Esophagus muscularis mucosa (tissue), 4 donors: ENCODE results near the gene TENM3. TPM values are rescaled to one million over a fixed set of nuclear protein-coding genes. Genes with fewer than 3 reads are reported as not detected.

Experiments
- DNase-seq: peaks from one replicate; pipeline ENCODE4 v3.0.0-alpha.2; 2017; ENCODE audit errors: extremely low spot score
- H3K27ac ChIP-seq, 4 donors: fragments of 200-600 bp; sonication (generic); replicated peaks in 1 of 4; 1 replicate in 3 of 4; 2 replicates in 1 of 4; pipeline ENCODE4 v1.5.1; 2016 to 2019; ENCODE audit warnings: mild to moderate bottlenecking in 1 of 4
- H3K27me3 ChIP-seq, 4 donors: fragments of 200-600 bp; sonication (generic); one replicate each; pipeline versions ENCODE4 v1.5.1 to v1.6.0; 2016 to 2019
- H3K36me3 ChIP-seq, 4 donors: fragments of 200-600 bp; sonication (generic); one replicate each; pipeline ENCODE4 v1.5.1; 2016 to 2019
- H3K4me1 ChIP-seq, 4 donors: fragments of 200-600 bp; sonication (generic); one replicate each; pipeline ENCODE4 v1.5.1; 2016 to 2019
- H3K4me3 ChIP-seq, 4 donors: fragments of 200-600 bp; sonication (generic); 1 replicate in 2 of 4; 2 replicates in 2 of 4; pipeline ENCODE4 v1.5.1; 2016 to 2019; ENCODE audit warnings: mild to moderate bottlenecking in 4 of 4, moderate library complexity in 1 of 4
- H3K9me3 ChIP-seq, 4 donors: fragments of 200-600 bp; sonication (generic); 1 replicate in 3 of 4; 2 replicates in 1 of 4; pipeline ENCODE4 v1.5.1; 2016 to 2019
- CTCF ChIP-seq, 3 experiments: fragments of 200-600 bp in 2 of 3; fragments of 450-650 bp in 1 of 3; sonication (generic) in 2 of 3; IDR thresholded peaks; one replicate each; pipeline ENCODE4 v1.5.1; 2017 to 2019; ENCODE audit warnings: antibody characterized with exemption in 3 of 3, mild to moderate bottlenecking in 2 of 3, moderate library complexity in 1 of 3
- EP300 ChIP-seq: sonication (generic); formaldehyde crosslinking; IDR thresholded peaks from one replicate; pipeline ENCODE4 v1.6.1; 2017; ENCODE audit warnings: antibody characterized with exemption
- POLR2A ChIP-seq: fragments of 450-650 bp; IDR thresholded peaks from one replicate; pipeline ENCODE4 v1.6.1; 2017; ENCODE audit warnings: antibody characterized with exemption, moderate library complexity, mild to moderate bottlenecking, low read depth
- POLR2AphosphoS5 ChIP-seq, 2 donors: sonication (generic); formaldehyde crosslinking; IDR thresholded peaks; one replicate each; pipeline ENCODE4 v1.6.1; 2017; ENCODE audit warnings: antibody characterized with exemption in 2 of 2
- WGBS: methylation state at CpG from one replicate; pipeline ENCODE4 v1.1.5; 2018; 5-methylcytosine and 5-hydroxymethylcytosine counted together
- intact Hi-C: fragments of 100-400 bp; cut with DNase I; formaldehyde crosslinking; loops from one replicate; pipeline ENCODE4 v1.15.1; 2023
- total RNA-seq, 4 donors: library from RNA; depleted of rRNA; stranded (reverse); fragments of >200 nt; gene quantifications; one replicate each; pipeline versions ENCODE4 v1.1.0 to v1.2.1, GENCODE V29; 2016

Gene TENM3
- total RNA-seq, 4 donors from 2014 or later, result 16.2 to 30.5 (median 28.3) TPM

DNA sequence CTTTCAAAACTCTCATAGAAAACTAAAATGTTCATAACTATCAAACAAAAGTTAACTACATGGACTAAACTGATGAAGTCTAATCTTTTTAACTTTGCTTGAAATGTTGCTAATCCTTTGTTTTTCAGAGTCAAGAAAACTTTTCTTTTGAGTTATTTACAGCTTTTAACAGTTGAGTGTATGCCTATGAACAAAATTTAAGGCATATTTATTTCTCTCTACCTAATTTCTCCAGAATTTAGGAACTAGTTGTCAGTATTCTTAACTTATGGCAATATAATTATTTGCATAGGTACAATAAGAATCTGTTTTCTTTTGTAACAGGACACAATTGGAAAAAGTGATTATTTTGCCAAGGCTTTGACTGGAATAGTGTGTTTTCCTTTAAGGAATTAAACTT lies 23.8 kb downstream of the TENM3 start:
- Histone ChIP-seq H3K4me3 (no peak overlapping the region), H3K36me3 (no peaks in the 10 kb centered on the region), H3K27me3 (no peaks in the 10 kb centered on the region), H3K4me1 (peaks cover 0 to 18% (median 11%) of the 10 kb centered on the region in 4 donors), H3K9me3 (no peaks in the 10 kb centered on the region), H3K27ac (no peak overlapping the region)
- no peak for DNase-seq
- intact Hi-C loops, result no loop called here
- TF ChIP-seq POLR2AphosphoS5 (IDR thresholded peaks at IDR 0.05) (no peak), CTCF (IDR thresholded peaks at IDR 0.05) (no peak), EP300 (no peak), POLR2A (no peak)

GRCh38 chr4:182268966-182269365 lies 25.8 kb downstream of the TENM3 start:
- Histone ChIP-seq H3K4me3 (no peak overlapping the region), H3K4me1 (peaks cover 0 to 13% (median 8%) of the 10 kb centered on the region in 4 donors), H3K27me3 (no peaks in the 10 kb centered on the region), H3K9me3 (no peaks in the 10 kb centered on the region), H3K36me3 (no peaks in the 10 kb centered on the region), H3K27ac (no peak overlapping the region)
- no peak for TF ChIP-seq CTCF (IDR thresholded peaks at IDR 0.05)
- TF ChIP-seq POLR2AphosphoS5 (IDR thresholded peaks at IDR 0.05), result no peak
- TF ChIP-seq EP300, result no peak
- no peak for TF ChIP-seq POLR2A
- DNase-seq, result no peak
- intact Hi-C loops, result no loop called here
- 90% methylated on average over 3 of the region's 3 CpGs for WGBS

- H3K9me3 ChIP-seq, result no peaks in the 10 kb centered on the region
- TF ChIP-seq POLR2AphosphoS5 (IDR thresholded peaks at IDR 0.05) (no peak), EP300 (no peak), POLR2A (no peak), CTCF (IDR thresholded peaks at IDR 0.05) (no peak)
- intact Hi-C loops, result no loop called here
- peaks cover 0 to 11% (median 5%) of the 10 kb centered on the region in 4 donors for H3K4me1 ChIP-seq
- no peak overlapping the region for H3K4me3 ChIP-seq
- DNase-seq, result peak; percentile 64
- 88% methylated on average over 10 of the region's 10 CpGs for WGBS
- no peak overlapping the region for H3K27ac ChIP-seq
- H3K36me3 ChIP-seq, result no peaks in the 10 kb centered on the region
- H3K27me3 ChIP-seq, result no peaks in the 10 kb centered on the region
Observed at GRCh38 chr4:182271731-182272130, 28.5 kb downstream of the TENM3 start.

GRCh38 chr4:182272151-182272550 lies 28.9 kb downstream of the TENM3 start:
- no peak for TF ChIP-seq CTCF (IDR thresholded peaks at IDR 0.05)
- no peak for TF ChIP-seq EP300
- TF ChIP-seq POLR2AphosphoS5 (IDR thresholded peaks at IDR 0.05), result no peak
- TF ChIP-seq POLR2A, result no peak
- H3K36me3 ChIP-seq, result no peaks in the 10 kb centered on the region
- intact Hi-C loops, result no loop called here
- H3K27me3 ChIP-seq, result no peaks in the 10 kb centered on the region
- DNase-seq, result no peak
- H3K9me3 ChIP-seq, result no peaks in the 10 kb centered on the region
- no peak overlapping the region for H3K4me3 ChIP-seq
- peaks cover 0 to 15% (median 9%) of the 10 kb centered on the region in 4 donors for H3K4me1 ChIP-seq
- H3K27ac ChIP-seq, result peak overlapping the region in 1 of 4 donors; percentile 36
- 44% methylated on average over 7 of the region's 7 CpGs for WGBS
